Tibial nerve (tissue), 4 donors: ENCODE data around the gene NKG7. TPM values are rescaled to one million over a fixed set of nuclear protein-coding genes. Genes with fewer than 3 reads are reported as not detected.
A peak's percentile ranks its signal among the peaks of the same experiment; 100 is the strongest.
"Not testable (repeated sequence)": the region's sequence is repeated elsewhere in the genome, so short reads cannot be mapped to it uniquely, and the experiment has no call there.

Source experiments
- DNase-seq, 2 donors: peaks; one replicate each; pipeline ENCODE4 v3.0.0-alpha.2; 2019; ENCODE audit warnings: low spot score in 2 of 2
- H3K27ac ChIP-seq, 4 donors: fragments of 200-600 bp; sonication (generic) in 3 of 4; one replicate each; pipeline ENCODE4 v1.5.1; 2017 to 2019; ENCODE audit warnings: mild to moderate bottlenecking in 1 of 4
- H3K27me3 ChIP-seq, 2 donors: fragments of 200-600 bp; sonication (generic) in 1 of 2; one replicate each; pipeline versions ENCODE4 v1.5.1 to v1.6.0; 2017 to 2019
- H3K36me3 ChIP-seq, 3 donors: fragments of 200-600 bp; sonication (generic); one replicate each; pipeline ENCODE4 v1.5.1; 2018 to 2019
- H3K4me1 ChIP-seq, 4 donors: fragments of 200-600 bp; sonication (generic) in 3 of 4; one replicate each; pipeline ENCODE4 v1.5.1; 2017 to 2019
- H3K4me3 ChIP-seq, 4 donors: fragments of 200-600 bp; sonication (generic) in 3 of 4; one replicate each; pipeline ENCODE4 v1.5.1; 2017 to 2019; ENCODE audit warnings: mild to moderate bottlenecking in 1 of 4, moderate library complexity in 1 of 4
- H3K9me3 ChIP-seq, 4 donors: fragments of 200-600 bp; sonication (generic) in 3 of 4; one replicate each; pipeline ENCODE4 v1.5.1; 2017 to 2019
- CTCF ChIP-seq, 5 experiments: fragments of 200-600 bp in 3 of 5; fragments of 450-650 bp in 2 of 5; sonication (generic) in 3 of 5; IDR thresholded peaks; one replicate each; pipeline ENCODE4 v1.5.1; 2016 to 2019; ENCODE audit warnings: antibody characterized with exemption in 5 of 5, mild to moderate bottlenecking in 3 of 5, moderate library complexity in 2 of 5
- EP300 ChIP-seq, 2 donors: sonication (generic); formaldehyde crosslinking; IDR thresholded peaks; one replicate each; pipeline ENCODE4 v1.6.1; 2017; ENCODE audit warnings: antibody characterized with exemption in 2 of 2, mild to moderate bottlenecking in 1 of 2
- POLR2A ChIP-seq, 2 donors: fragments of 450-650 bp; IDR thresholded peaks; one replicate each; pipeline ENCODE4 v1.6.1; 2017; ENCODE audit warnings: antibody characterized with exemption in 2 of 2, mild to moderate bottlenecking in 2 of 2, moderate library complexity in 2 of 2
- WGBS, 2 donors: methylation state at CpG; one replicate each; pipeline ENCODE4 v1.1.5; 2018; 5-methylcytosine and 5-hydroxymethylcytosine counted together
- total RNA-seq, 4 donors: library from RNA; depleted of rRNA; stranded (reverse); fragments of >200 nt; gene quantifications; one replicate each; pipeline ENCODE4 v1.1.0, GENCODE V29; 2016

NKG7 gene
- total RNA-seq, 4 donors from 2014 or later = 3.6 to 3.9 TPM; not detected in 2

GRCh38 chr19:51417810-51418157 is 45.3 kb upstream of the NKG7 start:
- H3K4me1 ChIP-seq = no peaks in the 10 kb centered on the region
- no peaks in the 10 kb centered on the region for H3K9me3 ChIP-seq
- no peak for DNase-seq
- 62 to 63% methylated on average over 3 of the region's 3 CpGs for WGBS, 2 donors
- H3K4me3 ChIP-seq = no peak overlapping the region
- H3K27ac ChIP-seq = peak overlapping the region in 2 of 4 donors; percentile 11 to 70
- no peaks in the 10 kb centered on the region for H3K36me3 ChIP-seq
- TF ChIP-seq CTCF (IDR thresholded peaks at IDR 0.05) = no peak
- no peak for TF ChIP-seq POLR2A (IDR thresholded peaks at IDR 0.05)
- TF ChIP-seq EP300 (IDR thresholded peaks at IDR 0.05) = no peak
- H3K27me3 ChIP-seq = peaks cover 0 to 22% of the 10 kb centered on the region in 2 donors

- 57 to 59% methylated on average over 16 to 21 of the region's 21 CpGs for WGBS, 2 donors
- peak within 1 kb of the TSS in 1 of 4 donors; percentile 15 for H3K4me3 ChIP-seq
- DNase-seq = no peak
- TF ChIP-seq CTCF (IDR thresholded peaks at IDR 0.05) (no peak), POLR2A (IDR thresholded peaks at IDR 0.05) (no peak), EP300 (IDR thresholded peaks at IDR 0.05) (no peak)
- peak within 1 kb of the TSS in 2 of 4 donors; percentile 36 to 70 for H3K27ac ChIP-seq
- no peaks in the 10 kb centered on the region for H3K4me1 ChIP-seq
- no peaks in the 10 kb centered on the region for H3K36me3 ChIP-seq
- H3K9me3 ChIP-seq = no peaks in the 10 kb centered on the region
- H3K27me3 ChIP-seq = peaks cover 0 to 17% of the 10 kb centered on the region in 2 donors
Measured at GRCh38 chr19:51417107-51417809, 44.8 kb upstream of the NKG7 start, which contains the start of gene SIGLEC10. Gene SIGLEC10, minus strand, starts transcription at chr19:51417642. Its CDS starts 61 bp downstream, at chr19:51417581.

- not testable (repeated sequence) for H3K36me3 ChIP-seq, H3K4me3 ChIP-seq, H3K27ac ChIP-seq, DNase-seq, H3K4me1 ChIP-seq, H3K9me3 ChIP-seq
- 73 to 81% methylated on average over 7 to 12 of the region's 15 CpGs for WGBS, 2 donors
- H3K27me3 ChIP-seq = peaks cover 0 to 11% of the 10 kb centered on the region in 2 donors
Measured at GRCh38 chr19:51416422-51416821, 44.0 kb upstream of the NKG7 start.

- TF ChIP-seq EP300 (IDR thresholded peaks at IDR 0.05) (no peak), POLR2A (IDR thresholded peaks at IDR 0.05) (no peak), CTCF (IDR thresholded peaks at IDR 0.05) (no peak)
- Histone ChIP-seq H3K9me3 (no peaks in the 10 kb centered on the region), H3K27me3 (peaks cover 0 to 3% of the 10 kb centered on the region in 2 donors), H3K36me3 (no peaks in the 10 kb centered on the region), H3K4me3 (no peak overlapping the region), H3K27ac (no peak overlapping the region), H3K4me1 (no peaks in the 10 kb centered on the region)
- 82 to 87% methylated on average over 6 to 11 of the region's 12 CpGs for WGBS, 2 donors
- DNase-seq = no peak
Measured at GRCh38 chr19:51415187-51415586, 42.7 kb upstream of the NKG7 start.

- DNase-seq = no peak
- H3K27me3 ChIP-seq = no peaks in the 10 kb centered on the region
- H3K4me3 ChIP-seq = no peak overlapping the region
- H3K36me3 ChIP-seq = no peaks in the 10 kb centered on the region
- H3K27ac ChIP-seq = no peak overlapping the region
- peaks cover 0 to 2% (median 0%) of the 10 kb centered on the region in 4 donors for H3K9me3 ChIP-seq
- H3K4me1 ChIP-seq = no peaks in the 10 kb centered on the region
- no peak for TF ChIP-seq POLR2A (IDR thresholded peaks at IDR 0.05)
- no peak for TF ChIP-seq CTCF (IDR thresholded peaks at IDR 0.05)
- TF ChIP-seq EP300 (IDR thresholded peaks at IDR 0.05) = no peak
- WGBS, 2 donors = 90 to 93% methylated on average over 15 of the region's 15 CpGs
Measured at GRCh38 chr19:51410950-51411748, 38.7 kb upstream of the NKG7 start.
